GM12872 (cell line): ENCODE results near the gene UGT1A6.
A peak's percentile ranks its signal among the peaks of the same experiment; 100 is the strongest.

Experiments used
- CTCF ChIP-seq: IDR thresholded peaks from 3 replicates; pipeline ENCODE4 v1.5.1; 2011; ENCODE audit warnings: low read depth, mild to moderate bottlenecking, low read length, moderate library complexity; ENCODE audit not compliant: insufficient read depth

UGT1A6 gene

GRCh38 chr2:233702238-233702637 is 9.5 kb downstream of the UGT1A6 start:
- TF ChIP-seq CTCF, result no peak

- TF ChIP-seq CTCF, result no peak
Observed at GRCh38 chr2:233705911-233706506, 13.3 kb downstream of the UGT1A6 start.

- TF ChIP-seq CTCF, result no peak
Observed at GRCh38 chr2:233706720-233707119, 14.0 kb downstream of the UGT1A6 start.

GRCh38 chr2:233707940-233708644 is 15.4 kb downstream of the UGT1A6 start:
- TF ChIP-seq CTCF, result no peak

- TF ChIP-seq CTCF, result no peak
Observed at GRCh38 chr2:233708942-233709341, 16.3 kb downstream of the UGT1A6 start.

- peak; percentile 93 for TF ChIP-seq CTCF
Observed at GRCh38 chr2:233711312-233712008, 18.8 kb downstream of the UGT1A6 start.

- no peak for TF ChIP-seq CTCF
Observed at GRCh38 chr2:233712611-233713261, 20.0 kb downstream of the UGT1A6 start, which contains the start of gene UGT1A5. Gene UGT1A5, plus strand, starts transcription at chr2:233712907. Its CDS starts 85 bp downstream, at chr2:233712992.
